A549 (cell line): ENCODE measurements around the gene EXOC2. TPM values are rescaled to one million over a fixed set of nuclear protein-coding genes. Genes with fewer than 3 reads are reported as not detected.

Experiments
- ATAC-seq, 2 experiments: fragments of 200-7000 bp in 1 of 2; fragments of >200 bp in 1 of 2; cut with Nextera tagmentation in 1 of 2; cut with Tn5 transposase in 1 of 2; 3 replicates each; pipeline versions ENCODE4 v1.8.0 to v1.9.1; 2018 to 2020; ENCODE audit warnings: mild to moderate bottlenecking in 1 of 2, moderate library complexity in 1 of 2
- CTCF ChIA-PET: fragments of 300-600 bp; sonication (Branson Sonifier 250); formaldehyde crosslinking; extraction: SDS; loops from one replicate; lab custom pipeline; 2021; ENCODE audit warnings: antibody characterized with exemption, inconsistent platforms; lab: Yijun Ruan, JAX
- POLR2A ChIA-PET: fragments of 350-600 bp; formaldehyde crosslinking; extraction: SDS; loops from one replicate; lab custom pipeline; 2021; ENCODE audit warnings: antibody characterized with exemption, inconsistent platforms; lab: Yijun Ruan, JAX
- DNase-seq, 2 experiments: peaks; one replicate each; pipeline versions ENCODE4 v3.0.0 to v3.0.0-alpha.2; 2011 to 2016; ENCODE audit warnings: low read depth in 1 of 2, low spot score in 1 of 2
- FAIRE-seq: peaks from 2 replicates; lab custom pipeline; 2011; peaks lifted over from hg19 to GRCh38; lab: Jason Lieb, UNC
- H3K27ac ChIP-seq, 2 experiments: fragments of >200 bp; sonication (Bioruptor Twin); formaldehyde crosslinking; 3 replicates each; pipeline ENCODE4 v1.5.1; 2016 to 2017
- H3K4me1 ChIP-seq: fragments of >200 bp; sonication (Bioruptor Twin); formaldehyde crosslinking; 3 replicates; pipeline ENCODE4 v1.6.1; 2016
- H3K4me2 ChIP-seq: fragments of >200 bp; sonication (Bioruptor Twin); formaldehyde crosslinking; 3 replicates; pipeline ENCODE4 v1.6.1; 2016
- H3K4me3 ChIP-seq: fragments of >200 bp; sonication (Bioruptor Twin); formaldehyde crosslinking; 3 replicates; pipeline ENCODE4 v1.5.1; 2016
- H3K9me3 ChIP-seq: fragments of >200 bp; sonication (Bioruptor Twin); formaldehyde crosslinking; 3 replicates; pipeline ENCODE4 v1.6.1; 2016
- ATOH8 ChIP-seq: fragments of 250-450 bp; sonication (Bioruptor Pico); IDR thresholded peaks from 2 replicates; pipeline ENCODE4 v1.5.0; 2020; ENCODE audit warnings: low read depth, mild to moderate bottlenecking, moderate library complexity
- BCL3 ChIP-seq: fragments of >200 bp; sonication (Bioruptor Twin); formaldehyde crosslinking; IDR thresholded peaks from 3 replicates; pipeline ENCODE4 v1.6.1; 2016
- BHLHE40 ChIP-seq: IDR thresholded peaks from 2 replicates; pipeline ENCODE4 v1.6.1; 2012; ENCODE audit warnings: low read depth, low read length, inconsistent platforms
- CEBPB ChIP-seq, 2 experiments: fragments of >200 bp in 1 of 2; sonication (Bioruptor Twin) in 1 of 2; formaldehyde crosslinking in 1 of 2; IDR thresholded peaks; 2 replicates each; pipeline ENCODE4 v1.6.1; 2012 to 2016
- E2F6 ChIP-seq: IDR thresholded peaks from 2 replicates; pipeline ENCODE4 v1.6.1; 2012; ENCODE audit warnings: low read depth, borderline replicate concordance
- EHF ChIP-seq: fragments of 250-450 bp; sonication (Bioruptor Pico); IDR thresholded peaks from 2 replicates; pipeline ENCODE4 v1.5.0; 2020; ENCODE audit warnings: mild to moderate bottlenecking
- EHMT2 ChIP-seq: fragments of 200-600 bp; sonication (generic); IDR thresholded peaks from 2 replicates; pipeline ENCODE4 v1.6.1; 2016; ENCODE audit warnings: antibody characterized with exemption, low read depth, mild to moderate bottlenecking, moderate library complexity
- ELK1 ChIP-seq: fragments of 150-350 bp; IDR thresholded peaks from 2 replicates; pipeline ENCODE4 v1.6.1; 2014; ENCODE audit warnings: low read depth, mild to moderate bottlenecking, low read length
- FOSL2 ChIP-seq, 2 experiments: fragments of 450-650 bp in 1 of 2; fragments of >200 bp in 1 of 2; sonication (Bioruptor Twin) in 1 of 2; formaldehyde crosslinking; IDR thresholded peaks; 2 replicates each; pipeline versions ENCODE4 v1.5.0 to v1.6.1; 2016 to 2020; ENCODE audit warnings: mild to moderate bottlenecking in 1 of 2, moderate library complexity in 1 of 2
- GATA3 ChIP-seq: IDR thresholded peaks from 2 replicates; pipeline ENCODE4 v1.6.1; 2012; ENCODE audit warnings: borderline replicate concordance
- HES2 ChIP-seq: fragments of >200 bp; sonication (Bioruptor Twin); formaldehyde crosslinking; IDR thresholded peaks from 2 replicates; pipeline ENCODE4 v1.6.1; 2016
- HEYL ChIP-seq: fragments of 250-450 bp; sonication (Bioruptor Pico); IDR thresholded peaks from 2 replicates; pipeline ENCODE4 v1.8.0; 2021; ENCODE audit warnings: mild to moderate bottlenecking, moderate library complexity
- HMGXB4 ChIP-seq: fragments of 250-450 bp; sonication (Bioruptor Pico); IDR thresholded peaks from 2 replicates; pipeline ENCODE4 v1.5.0; 2021; ENCODE audit warnings: mild to moderate bottlenecking, moderate library complexity, borderline replicate concordance
- HOXB13 ChIP-seq: fragments of 250-450 bp; sonication (Bioruptor Pico); IDR thresholded peaks from 2 replicates; pipeline ENCODE4 v1.5.0; 2020; ENCODE audit warnings: low read depth, mild to moderate bottlenecking, moderate library complexity
- JUN ChIP-seq, 2 experiments: fragments of >200 bp; sonication (Bioruptor Twin); formaldehyde crosslinking; IDR thresholded peaks; 2 replicates in 1 of 2; 3 replicates in 1 of 2; pipeline ENCODE4 v1.6.1; 2016 to 2017
- KDM1A ChIP-seq: fragments of 200-600 bp; sonication (generic); IDR thresholded peaks from 2 replicates; pipeline ENCODE4 v1.6.1; 2016; ENCODE audit warnings: low read depth, mild to moderate bottlenecking
- KDM5A ChIP-seq: fragments of 200-600 bp; sonication (generic); IDR thresholded peaks from 2 replicates; pipeline ENCODE4 v1.6.1; 2016; ENCODE audit warnings: antibody characterized with exemption, mild to moderate bottlenecking
- MAX ChIP-seq: IDR thresholded peaks from 2 replicates; pipeline ENCODE4 v1.6.1; 2012
- MYC ChIP-seq: IDR thresholded peaks from 2 replicates; pipeline ENCODE4 v1.6.1; 2012; ENCODE audit warnings: mild to moderate bottlenecking, inconsistent platforms, low read length, improper control_type of control experiment, borderline replicate concordance
- NFE2L2 ChIP-seq: fragments of 150-350 bp; conservative IDR thresholded peaks from 2 replicates; pipeline ENCODE4 v1.6.1; 2014; ENCODE audit warnings: low read length
- NPAS2 ChIP-seq: fragments of 250-450 bp; sonication (Bioruptor Pico); IDR thresholded peaks from 2 replicates; pipeline ENCODE4 v1.8.0; 2022; ENCODE audit warnings: mild to moderate bottlenecking, moderate library complexity, borderline replicate concordance
- PBX3 ChIP-seq: IDR thresholded peaks from 2 replicates; pipeline ENCODE4 v1.6.1; 2012
- RARB ChIP-seq: fragments of 250-450 bp; sonication (Bioruptor Pico); IDR thresholded peaks from 2 replicates; pipeline ENCODE4 v1.8.0; 2021; ENCODE audit warnings: mild to moderate bottlenecking, moderate library complexity
- RCOR1 ChIP-seq: fragments of 150-350 bp; IDR thresholded peaks from 2 replicates; pipeline ENCODE4 v1.6.1; 2014; ENCODE audit warnings: antibody characterized with exemption, low read length, low read depth
- SREBF2 ChIP-seq: fragments of 450-650 bp; IDR thresholded peaks from 2 replicates; pipeline ENCODE4 v1.6.1; 2014; ENCODE audit warnings: mild to moderate bottlenecking, moderate library complexity
- ZC3H11A ChIP-seq: fragments of 450-650 bp; IDR thresholded peaks from 2 replicates; pipeline ENCODE4 v1.6.1; 2014; ENCODE audit warnings: antibody characterized with exemption, mild to moderate bottlenecking
- ZFP36 ChIP-seq: fragments of 450-650 bp; IDR thresholded peaks from 2 replicates; pipeline ENCODE4 v1.6.1; 2014; ENCODE audit warnings: borderline replicate concordance; ENCODE audit not compliant: partially characterized antibody
- ZNF302 ChIP-seq: fragments of 250-450 bp; sonication (Bioruptor Pico); IDR thresholded peaks from 2 replicates; pipeline ENCODE4 v1.9.0; 2021; ENCODE audit warnings: inconsistent platforms, mild to moderate bottlenecking, moderate library complexity
- WGBS: methylation state at CpG from one replicate; pipeline ENCODE4 v1.1.6; 2017; ENCODE audit errors: missing lambda C conversion rate; 5-methylcytosine and 5-hydroxymethylcytosine counted together
- polyA plus RNA-seq, 4 experiments: library from polyadenylated mRNA; depleted of rRNA in 3 of 4; stranded (reverse); fragments of >200 nt; fragmentation: RNase III in 1 of 4; extraction: RNeasy Plus Mini Kit Qiagen cat#74134 plus additional on column Dnase treatment in 1 of 4; gene quantifications; 2 replicates in 3 of 4; 3 replicates in 1 of 4; pipeline ENCODE4 v1.2.3, GENCODE V29; 2011 to 2017

Gene EXOC2
- polyA plus RNA-seq, 2 of the 4 experiments (the other 2 are of a cell fraction): 13.3 to 22.9 TPM

GRCh38 chr6:693723-694009 is 727 bp upstream of the EXOC2 start:
- no CpG with 5 or more reads among the region's 12 CpGs for WGBS
- TF ChIP-seq HOXB13 (CRISPR knock-in tag) (no peak), MYC (no peak), JUN (IDR thresholded peaks at IDR 0.05) (no peak), NFE2L2 (no peak), HMGXB4 (CRISPR knock-in tag) (no peak), FOSL2 (IDR thresholded peaks at IDR 0.05) (no peak), FOSL2 (CRISPR knock-in tag; IDR thresholded peaks at IDR 0.05) (no peak), ATOH8 (CRISPR knock-in tag) (no peak), RCOR1 (no peak), SREBF2 (no peak), HES2 (no peak), BHLHE40 (no peak), PBX3 (no peak), E2F6 (no peak), ZNF302 (no peak), NPAS2 (CRISPR knock-in tag) (no peak), HEYL (CRISPR knock-in tag) (no peak), BCL3 (no peak), ZFP36 (no peak), KDM1A (no peak)
- FAIRE-seq: no peak
- Histone ChIP-seq H3K4me1 (peaks cover 11% of the 10 kb centered on the region), H3K9me3 (no peaks in the 10 kb centered on the region), H3K4me2 (peak overlapping the region; percentile 79), H3K4me3 (peak overlapping the region; percentile 95), H3K27ac (peak overlapping the region in 1 of 2 experiments; percentile 99; a peak in 3 of 6 replicates)
- ChIA-PET CTCF (interaction anchor here (1.3 to 1.9 kb wide), 2 partner anchors 28 to 505 kb away, joined by 3 to 6 read pairs; no protein-coding TSS in a partner anchor), POLR2A (interaction anchor here (1.7 kb wide), 1 partner anchor 8 kb away, joined by 10 read pairs; no protein-coding TSS in a partner anchor)
- no peak for DNase-seq
- ATAC-seq: no peak

- Histone ChIP-seq H3K27ac (peak overlapping the region; percentile 93 to 99), H3K4me1 (peaks cover 11% of the 10 kb centered on the region), H3K4me3 (peak overlapping the region; percentile 95), H3K4me2 (peak overlapping the region; percentile 89), H3K9me3 (no peaks in the 10 kb centered on the region)
- DNase-seq (peak; percentile 35 to 51), ATAC-seq (peak; percentile 91 to 94), FAIRE-seq (no peak)
- CTCF ChIA-PET: interaction anchor here (1.1 kb wide), 1 partner anchor 9 kb away, joined by 3 read pairs; no protein-coding TSS in a partner anchor
- 5% methylated on average over 10 of the region's 45 CpGs for WGBS
- POLR2A ChIA-PET: interaction anchor here (0.6 to 1.7 kb wide), 3 partner anchors 10 to 17 kb away, joined by 3 to 10 read pairs (median 5); no protein-coding TSS in a partner anchor
- TF ChIP-seq EHMT2 (no peak), CEBPB (IDR thresholded peaks at IDR 0.05) (no peak), EHF (no peak), ZC3H11A (no peak), GATA3 (no peak), KDM5A (no peak), RARB (CRISPR knock-in tag) (no peak), HEYL (CRISPR knock-in tag) (no peak), ELK1 (no peak), MAX (no peak; the same call in 1 of the 2 replicates)
These were observed 535 bp downstream of the EXOC2 start for GRCh38 chr6:692356-692851.
